GM12891 (cell line): Measurements from ENCODE around the gene MPND.

ENCODE experiments used
- POLR2A ChIP-seq: IDR thresholded peaks from 2 replicates; pipeline ENCODE4 v1.6.1; 2011; ENCODE audit warnings: low read depth, low read length, control low read depth
- POLR2AphosphoS5 ChIP-seq: IDR thresholded peaks from 2 replicates; pipeline ENCODE4 v1.6.1; 2011; ENCODE audit warnings: low read depth, low read length, control low read depth
- TAF1 ChIP-seq: IDR thresholded peaks from 2 replicates; pipeline ENCODE4 v1.6.1; 2011; ENCODE audit warnings: low read depth, low read length, control low read depth

DNA sequence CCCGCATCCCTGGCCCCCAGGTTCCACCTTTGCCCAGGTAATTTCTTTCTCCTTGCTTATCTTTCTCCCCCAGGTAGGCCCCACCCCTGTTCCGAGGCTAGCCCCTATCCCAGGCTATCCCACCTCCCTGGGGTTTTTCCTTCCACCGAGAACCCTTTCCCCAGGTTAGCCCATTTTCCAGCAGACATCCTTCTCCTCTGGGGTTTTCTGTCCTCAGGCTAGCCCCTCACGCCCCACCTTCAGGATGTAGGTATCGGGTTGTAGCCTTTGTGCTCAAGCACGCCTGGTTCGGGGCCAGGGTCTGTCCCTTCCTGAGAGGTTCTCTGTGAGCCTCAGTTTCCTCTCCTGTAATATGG, 38.1 kb upstream of the MPND start:
- no peak for TF ChIP-seq TAF1
- TF ChIP-seq POLR2A = no peak
- TF ChIP-seq POLR2AphosphoS5 = no peak
